Glomerular endothelial cell (primary cell): ENCODE measurements around the gene PRKG1. TPM values are rescaled to one million over a fixed set of nuclear protein-coding genes. Genes with fewer than 3 reads are reported as not detected.

ENCODE experiments used
- DNase-seq: peaks from one replicate; pipeline ENCODE4 v3.0.0-alpha.2; 2011; ENCODE audit warnings: low read depth, low spot score; ENCODE audit errors: extremely low read depth
- total RNA-seq: library from RNA; depleted of rRNA; stranded (reverse); fragments of >200 nt; gene quantifications from 2 replicates; pipeline ENCODE4 v1.2.3, GENCODE V29; 2015

The PRKG1 gene
- total RNA-seq, 1 donor from 2014 or later: 4.9 TPM

GRCh38 chr10:51620131-51620530, 545.8 kb downstream of the PRKG1 start:
- DNase-seq: no peak

- DNase-seq: no peak
Observed at GRCh38 chr10:51624013-51624412, 549.7 kb downstream of the PRKG1 start.

- DNase-seq: no peak
Observed at GRCh38 chr10:51629934-51630639, 555.8 kb downstream of the PRKG1 start.

GRCh38 chr10:51630640-51631005, 556.3 kb downstream of the PRKG1 start:
- no peak for DNase-seq

GRCh38 chr10:51635436-51635835, 561.1 kb downstream of the PRKG1 start:
- no peak for DNase-seq

GRCh38 chr10:51638211-51638610, 563.9 kb downstream of the PRKG1 start:
- DNase-seq: no peak

- DNase-seq: no peak
Observed at GRCh38 chr10:51638737-51639136, 564.5 kb downstream of the PRKG1 start.

GRCh38 chr10:51640120-51640819, 566.0 kb downstream of the PRKG1 start:
- no peak for DNase-seq

GRCh38 chr10:51642581-51642980, 568.3 kb downstream of the PRKG1 start:
- DNase-seq: no peak

- DNase-seq: no peak
Observed at GRCh38 chr10:51643734-51644133, 569.4 kb downstream of the PRKG1 start.

GRCh38 chr10:51649064-51649463, 574.8 kb downstream of the PRKG1 start:
- no peak for DNase-seq

- no peak for DNase-seq
Observed at GRCh38 chr10:51651063-51651462, 576.8 kb downstream of the PRKG1 start.

- no peak for DNase-seq
Observed at GRCh38 chr10:51653025-51653424, 578.7 kb downstream of the PRKG1 start.

- no peak for DNase-seq
Observed at GRCh38 chr10:51654918-51655317, 580.6 kb downstream of the PRKG1 start.

- no peak for DNase-seq
Observed at GRCh38 chr10:51656503-51656902, 582.2 kb downstream of the PRKG1 start.

- no peak for DNase-seq
Observed at GRCh38 chr10:51658000-51658399, 583.7 kb downstream of the PRKG1 start.

GRCh38 chr10:51659344-51659743, 585.1 kb downstream of the PRKG1 start:
- DNase-seq: no peak

- DNase-seq: no peak
Observed at GRCh38 chr10:51663086-51663485, 588.8 kb downstream of the PRKG1 start.

GRCh38 chr10:51666456-51666855, 592.2 kb downstream of the PRKG1 start:
- no peak for DNase-seq

GRCh38 chr10:51667678-51668335, 593.5 kb downstream of the PRKG1 start:
- DNase-seq: no peak

- no peak for DNase-seq
Observed at GRCh38 chr10:51668336-51668689, 594.0 kb downstream of the PRKG1 start.

- no peak for DNase-seq
Observed at GRCh38 chr10:51669041-51669440, 594.8 kb downstream of the PRKG1 start.
